ENCODE data around the gene CCDC91. TPM values are rescaled to one million over a fixed set of nuclear protein-coding genes. Genes with fewer than 3 reads are reported as not detected.

CCDC91 gene
- total RNA-seq, 2 experiments from 2014 or later, result 52.9 to 55.3 TPM

- Histone ChIP-seq H3K27ac (ENCODE audit: low read depth in 1 of 2, low read length in 2 of 2) (no peak overlapping the region), H3K4me3 (ENCODE audit: low read length) (no peak overlapping the region), H3K27me3 (ENCODE audit: control insufficient read depth in 1 of 2, insufficient read depth in 2 of 2, low read length in 2 of 2) (no peaks in the 10 kb centered on the region), H3K36me3 (ENCODE audit: insufficient read depth, low read length) (no peaks in the 10 kb centered on the region), H3K9me3 (ENCODE audit: control insufficient read depth in 1 of 2, insufficient read depth in 1 of 2, low read length in 2 of 2) (no peaks in the 10 kb centered on the region), H3K4me1 (ENCODE audit: insufficient read depth, low read length) (no peaks in the 10 kb centered on the region)
- no peak overlapping the region for H3K4me3 Mint-ChIP-seq
- H3K27ac Mint-ChIP-seq, result no peak overlapping the region
- ChIA-PET CTCF (no interaction called here), POLR2A (no interaction called here)
- intact Hi-C loops (cut with DNase I, micrococcal nuclease), result no loop called here
- H3K9me3 Mint-ChIP-seq, result no peaks in the 10 kb centered on the region
- H3K27me3 Mint-ChIP-seq, result no peaks in the 10 kb centered on the region
- no peak for ATAC-seq (ENCODE audit: poor library complexity)
- DNase-seq, result no peak
- H3K36me3 Mint-ChIP-seq (ENCODE audit: low read depth), result peaks cover 23% of the 10 kb centered on the region
- no peaks in the 10 kb centered on the region for H3K4me1 Mint-ChIP-seq (ENCODE audit: low read depth)
- TF ChIP-seq CTCF (IDR thresholded peaks at IDR 0.05), result no peak
These were observed 345.0 kb downstream of the CCDC91 start for GRCh38 chr12:28535216-28535615.

GRCh38 chr12:28536088-28536487, 345.8 kb downstream of the CCDC91 start:
- H3K9me3 ChIP-seq (ENCODE audit: control insufficient read depth in 1 of 2, insufficient read depth in 1 of 2, low read length in 2 of 2), result no peaks in the 10 kb centered on the region
- CTCF ChIA-PET, result no interaction called here
- H3K36me3 Mint-ChIP-seq (ENCODE audit: low read depth), result peaks cover 23% of the 10 kb centered on the region
- H3K4me3 Mint-ChIP-seq, result no peak overlapping the region
- DNase-seq (no peak), ATAC-seq (ENCODE audit: poor library complexity) (no peak)
- no peaks in the 10 kb centered on the region for H3K27me3 ChIP-seq (ENCODE audit: control insufficient read depth in 1 of 2, insufficient read depth in 2 of 2, low read length in 2 of 2)
- no peaks in the 10 kb centered on the region for H3K9me3 Mint-ChIP-seq
- no peak overlapping the region for H3K27ac Mint-ChIP-seq
- H3K4me1 ChIP-seq (ENCODE audit: insufficient read depth, low read length), result no peaks in the 10 kb centered on the region
- intact Hi-C loops (cut with DNase I, micrococcal nuclease), result no loop called here
- POLR2A ChIA-PET, result interaction anchor here (0.8 kb wide), 1 partner anchor 24 kb away, joined by 3 read pairs; no protein-coding TSS in a partner anchor
- H3K36me3 ChIP-seq (ENCODE audit: insufficient read depth, low read length), result no peaks in the 10 kb centered on the region
- no peak for TF ChIP-seq CTCF (IDR thresholded peaks at IDR 0.05)
- H3K27ac ChIP-seq (ENCODE audit: low read depth in 1 of 2, low read length in 2 of 2), result no peak overlapping the region
- H3K4me1 Mint-ChIP-seq (ENCODE audit: low read depth), result no peaks in the 10 kb centered on the region
- H3K27me3 Mint-ChIP-seq, result no peaks in the 10 kb centered on the region
- H3K4me3 ChIP-seq (ENCODE audit: low read length), result no peak overlapping the region

- Histone ChIP-seq H3K9me3 (ENCODE audit: control insufficient read depth in 1 of 2, insufficient read depth in 1 of 2, low read length in 2 of 2) (no peaks in the 10 kb centered on the region), H3K27me3 (ENCODE audit: control insufficient read depth in 1 of 2, insufficient read depth in 2 of 2, low read length in 2 of 2) (no peaks in the 10 kb centered on the region), H3K4me3 (ENCODE audit: low read length) (no peak overlapping the region), H3K4me1 (ENCODE audit: insufficient read depth, low read length) (no peaks in the 10 kb centered on the region), H3K36me3 (ENCODE audit: insufficient read depth, low read length) (no peaks in the 10 kb centered on the region), H3K27ac (ENCODE audit: low read depth in 1 of 2, low read length in 2 of 2) (no peak overlapping the region)
- DNase-seq, result no peak
- CTCF ChIA-PET, result no interaction called here
- H3K4me3 Mint-ChIP-seq, result no peak overlapping the region
- H3K36me3 Mint-ChIP-seq (ENCODE audit: low read depth), result peaks cover 23% of the 10 kb centered on the region
- POLR2A ChIA-PET, result no interaction called here
- no peak for TF ChIP-seq CTCF (IDR thresholded peaks at IDR 0.05)
- ATAC-seq (ENCODE audit: poor library complexity), result no peak
- no peak overlapping the region for H3K27ac Mint-ChIP-seq
- no peaks in the 10 kb centered on the region for H3K27me3 Mint-ChIP-seq
- no peaks in the 10 kb centered on the region for H3K9me3 Mint-ChIP-seq
- intact Hi-C loops (cut with DNase I, micrococcal nuclease), result no loop called here
- H3K4me1 Mint-ChIP-seq (ENCODE audit: low read depth), result no peaks in the 10 kb centered on the region
These were observed 347.2 kb downstream of the CCDC91 start for GRCh38 chr12:28537474-28537873.
